Esophagus muscularis mucosa (tissue), 2 donors: ENCODE measurements around the gene UTP15.

Experiments used
- EP300 ChIP-seq: sonication (generic); formaldehyde crosslinking; IDR thresholded peaks from one replicate; pipeline ENCODE4 v1.6.1; 2017; ENCODE audit warnings: antibody characterized with exemption
- POLR2A ChIP-seq: fragments of 450-650 bp; IDR thresholded peaks from one replicate; pipeline ENCODE4 v1.6.1; 2017; ENCODE audit warnings: antibody characterized with exemption, moderate library complexity, mild to moderate bottlenecking, low read depth

- TF ChIP-seq EP300 (no peak), POLR2A (no peak)
These were observed 6.6 kb upstream of the UTP15 start for GRCh38 chr5:73558950-73559349.
